Measurements from ENCODE around the gene TRIM8. TPM values are rescaled to one million over a fixed set of nuclear protein-coding genes. Genes with fewer than 3 reads are reported as not detected.

The TRIM8 gene
- total and polyA plus RNA-seq, 9 of the 15 experiments (the other 6 are each of a cell fraction or from before 2014, with no cell fraction given): 1.7 to 26.0 (median 9.1) TPM

- 0 out of 2 replicates have a peak, but pooled peaks have one; percentile 45 for TF ChIP-seq ZNF431 (CRISPR knock-in tag; IDR thresholded peaks at IDR 0.05)
- TF ChIP-seq CTBP1 (IDR thresholded peaks at IDR 0.05; ENCODE audit: borderline replicate concordance): peak; percentile 55; the same call in 1 of the 2 replicates
- TF ChIP-seq CBFB (CRISPR knock-in tag; IDR thresholded peaks at IDR 0.05): 0 out of 2 replicates have a peak, but pooled peaks have one; percentile 36
- no peak for TF ChIP-seq ZBTB40 (IDR thresholded peaks at IDR 0.05)
- 0 out of 2 replicates have a peak, but pooled peaks have one; percentile 35 for TF ChIP-seq ZBTB40 (CRISPR knock-in tag; IDR thresholded peaks at IDR 0.05)
- peak; percentile 39 for TF ChIP-seq CXXC5 (CRISPR knock-in tag; IDR thresholded peaks at IDR 0.05)
- peak; percentile 95 for TF ChIP-seq MAX (CRISPR knock-in tag; IDR thresholded peaks at IDR 0.05)
- peak in 1 of 2 experiments; percentile 19; a peak in 1 of 4 replicates for TF ChIP-seq TEAD1 (CRISPR knock-in tag; IDR thresholded peaks at IDR 0.05)
- peak in 1 of 2 experiments; percentile 50; a peak in 2 of 4 replicates for TF ChIP-seq HDAC1 (IDR thresholded peaks at IDR 0.05)
- TF ChIP-seq RFX1 (IDR thresholded peaks at IDR 0.05): no peak
- TF ChIP-seq CREB1 (IDR thresholded peaks at IDR 0.05): peak; percentile 28; the same call in 1 of the 2 replicates
- peak; percentile 79 for TF ChIP-seq CREB1 (CRISPR knock-in tag; IDR thresholded peaks at IDR 0.05)
- TF ChIP-seq NFIC (IDR thresholded peaks at IDR 0.05): peak; percentile 78
- peak; percentile 76 for TF ChIP-seq ZFX (CRISPR knock-in tag; IDR thresholded peaks at IDR 0.05)
- TF ChIP-seq CHD1 (IDR thresholded peaks at IDR 0.05; ENCODE audit: low read length): peak; percentile 61
- no peak for TF ChIP-seq ZNF584 (CRISPR knock-in tag; IDR thresholded peaks at IDR 0.05; ENCODE audit: low read depth)
Measured at GRCh38 chr10:102644646-102645387, 538 bp downstream of the TRIM8 start (continued).
